ENCODE measurements around the gene TBC1D14.

DNA sequence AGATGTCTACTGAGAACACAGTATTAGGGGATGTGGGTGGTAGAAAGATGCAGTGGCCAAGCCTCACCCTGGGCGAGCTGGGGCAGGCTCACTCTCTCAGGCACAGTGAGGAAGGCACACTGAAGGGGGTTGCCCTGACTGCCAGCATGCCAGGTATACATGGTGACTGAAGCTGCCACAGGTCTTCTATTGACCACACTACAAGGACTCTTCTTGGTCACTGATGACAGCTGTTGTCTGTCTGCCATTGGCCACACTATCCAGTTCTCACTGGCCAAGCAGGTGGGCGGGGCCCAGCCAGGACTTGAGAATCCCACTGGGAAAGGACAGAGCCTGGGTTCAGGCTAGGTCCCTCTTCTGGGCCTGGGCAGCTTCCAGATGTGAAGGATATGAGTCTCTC is 39.7 kb upstream of the TBC1D14 start:
- TF ChIP-seq, protein P1, sequence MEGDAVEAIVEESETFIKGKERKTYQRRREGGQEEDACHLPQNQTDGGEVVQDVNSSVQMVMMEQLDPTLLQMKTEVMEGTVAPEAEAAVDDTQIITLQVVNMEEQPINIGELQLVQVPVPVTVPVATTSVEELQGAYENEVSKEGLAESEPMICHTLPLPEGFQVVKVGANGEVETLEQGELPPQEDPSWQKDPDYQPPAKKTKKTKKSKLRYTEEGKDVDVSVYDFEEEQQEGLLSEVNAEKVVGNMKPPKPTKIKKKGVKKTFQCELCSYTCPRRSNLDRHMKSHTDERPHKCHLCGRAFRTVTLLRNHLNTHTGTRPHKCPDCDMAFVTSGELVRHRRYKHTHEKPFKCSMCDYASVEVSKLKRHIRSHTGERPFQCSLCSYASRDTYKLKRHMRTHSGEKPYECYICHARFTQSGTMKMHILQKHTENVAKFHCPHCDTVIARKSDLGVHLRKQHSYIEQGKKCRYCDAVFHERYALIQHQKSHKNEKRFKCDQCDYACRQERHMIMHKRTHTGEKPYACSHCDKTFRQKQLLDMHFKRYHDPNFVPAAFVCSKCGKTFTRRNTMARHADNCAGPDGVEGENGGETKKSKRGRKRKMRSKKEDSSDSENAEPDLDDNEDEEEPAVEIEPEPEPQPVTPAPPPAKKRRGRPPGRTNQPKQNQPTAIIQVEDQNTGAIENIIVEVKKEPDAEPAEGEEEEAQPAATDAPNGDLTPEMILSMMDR (IDR thresholded peaks at IDR 0.05 in 4 of 5, conservative IDR thresholded peaks at IDR 0.05 in 1 of 5): no peak
- TF ChIP-seq POLR2A (IDR thresholded peaks at IDR 0.05): no peak

Data from gastrocnemius medialis (tissue), 4 donors.